Loucy (cell line): Measurements from ENCODE around the gene C16orf54.

ENCODE experiments used
- H2AFZ ChIP-seq: fragments of 200-600 bp; sonication (generic); 2 replicates; pipeline ENCODE4 v1.6.0; 2016; ENCODE audit warnings: antibody characterized with exemption, mild to moderate bottlenecking, low read length, moderate library complexity
- H3F3A ChIP-seq: fragments of 200-600 bp; 2 replicates; pipeline ENCODE4 v1.6.0; 2016; ENCODE audit warnings: antibody characterized with exemption, low read depth, mild to moderate bottlenecking
- H3K27me3 ChIP-seq: fragments of 200-600 bp; sonication (generic); 2 replicates; pipeline ENCODE4 v1.6.1; 2014; ENCODE audit warnings: low read length, mild to moderate bottlenecking; ENCODE audit not compliant: insufficient read depth, poor library complexity, severe bottlenecking
- H3K36me3 ChIP-seq: fragments of 200-600 bp; sonication (generic); 2 replicates; pipeline ENCODE4 v1.6.1; 2016; ENCODE audit warnings: low read length; ENCODE audit not compliant: insufficient read depth
- H3K4me1 ChIP-seq: fragments of 200-600 bp; sonication (generic); 2 replicates; pipeline ENCODE4 v1.5.1; 2014; ENCODE audit warnings: low read length, mild to moderate bottlenecking; ENCODE audit not compliant: insufficient read depth, poor library complexity, severe bottlenecking
- H3K4me2 ChIP-seq: fragments of 200-600 bp; sonication (generic); 2 replicates; pipeline ENCODE4 v1.6.0; 2014; ENCODE audit warnings: antibody characterized with exemption, low read length, low read depth, mild to moderate bottlenecking; ENCODE audit not compliant: poor library complexity, severe bottlenecking
- H3K4me3 ChIP-seq: fragments of 200-600 bp; sonication (generic); 2 replicates; pipeline ENCODE4 v1.5.1; 2014; ENCODE audit warnings: low read length, mild to moderate bottlenecking, mixed read lengths; ENCODE audit not compliant: poor library complexity, severe bottlenecking
- H3K79me2 ChIP-seq: fragments of 200-600 bp; sonication (generic); 2 replicates; pipeline ENCODE4 v1.6.1; 2014; ENCODE audit warnings: low read length; ENCODE audit not compliant: insufficient read depth
- H3K9ac ChIP-seq: fragments of 200-600 bp; sonication (generic); 2 replicates; pipeline ENCODE4 v1.6.0; 2014; ENCODE audit warnings: mild to moderate bottlenecking, low read depth, low read length, moderate library complexity; ENCODE audit not compliant: poor library complexity, severe bottlenecking
- H3K9me2 ChIP-seq: fragments of 200-600 bp; sonication (generic); replicated peaks from 2 replicates; pipeline ENCODE4 v1.6.1; 2016; ENCODE audit warnings: low read depth, low read length, mixed read lengths
- H3K9me3 ChIP-seq: fragments of 200-600 bp; sonication (generic); 2 replicates; pipeline ENCODE4 v1.6.1; 2014; ENCODE audit warnings: mild to moderate bottlenecking, antibody characterized with exemption, low read length, low read depth; ENCODE audit not compliant: insufficient read depth
- H4K20me1 ChIP-seq: fragments of 200-600 bp; sonication (generic); 2 replicates; pipeline ENCODE4 v1.6.0; 2014; ENCODE audit warnings: antibody characterized with exemption, low read length, mild to moderate bottlenecking; ENCODE audit not compliant: insufficient read depth, poor library complexity, severe bottlenecking
- EZH2phosphoT487 ChIP-seq: fragments of 200-600 bp; IDR thresholded peaks from 2 replicates; pipeline ENCODE4 v1.6.1; 2018; ENCODE audit warnings: antibody characterized with exemption, mild to moderate bottlenecking, moderate library complexity, borderline replicate concordance
- TF ChIP-seq, protein P1 (sequence below): fragments of 200-600 bp; sonication (generic); conservative IDR thresholded peaks from 2 replicates; pipeline ENCODE4 v1.5.1; 2014; ENCODE audit warnings: mild to moderate bottlenecking, antibody characterized with exemption, low read length

The C16orf54 gene

DNA sequence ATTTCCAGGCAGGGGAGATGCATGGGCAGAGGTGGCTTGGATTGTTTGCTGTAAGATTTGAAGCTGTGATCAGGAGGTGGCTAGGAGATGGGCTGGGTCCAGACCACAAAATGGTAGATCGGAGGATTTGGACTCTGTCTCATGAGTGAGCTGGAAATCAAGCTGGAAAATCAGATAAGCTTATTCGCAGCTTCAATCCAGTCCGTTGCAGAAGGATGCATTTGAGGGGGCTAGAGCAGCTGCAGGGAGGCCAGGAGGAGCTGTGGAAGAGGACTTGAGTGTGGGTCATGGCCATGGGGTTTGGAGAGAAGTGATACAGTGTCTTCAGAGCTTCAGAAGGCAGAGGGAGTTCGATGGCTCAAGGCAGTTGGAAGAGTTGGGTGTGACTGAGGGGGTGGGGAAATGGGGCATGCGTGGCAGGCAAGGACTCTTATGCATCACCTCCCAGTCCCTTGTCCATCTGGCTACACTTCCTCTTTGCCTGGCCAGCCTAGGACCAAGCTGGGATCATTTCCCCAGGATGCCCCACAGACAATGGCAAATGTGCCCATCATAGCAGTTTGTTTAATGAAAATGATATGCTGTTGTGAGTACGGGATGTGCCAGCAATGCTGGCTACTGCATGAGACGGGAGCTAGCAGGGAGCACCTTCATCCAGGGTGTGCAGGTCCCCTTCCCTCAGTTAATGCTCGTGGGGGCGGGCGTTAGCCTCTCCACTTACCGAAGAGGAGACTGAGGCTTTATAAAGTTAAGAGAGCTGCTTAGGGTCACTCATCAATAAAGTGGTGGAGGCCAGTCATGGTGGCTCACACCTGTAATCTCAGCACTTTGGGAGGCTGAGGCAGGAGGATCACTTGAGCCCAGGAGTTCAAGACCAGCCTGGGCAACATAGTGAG is 46.2 kb downstream of the C16orf54 start:
- Histone ChIP-seq H3K36me3 (peaks cover 20% of the 10 kb centered on the region; the same call in 1 of the 2 replicates), H2AFZ (no peak overlapping the region), H4K20me1 (peaks cover 3% of the 10 kb centered on the region), H3K27me3 (no peaks in the 10 kb centered on the region), H3K9me2 (no peaks in the 10 kb centered on the region), H3K9me3 (no peaks in the 10 kb centered on the region), H3K9ac (no peak overlapping the region), H3K4me1 (peaks cover 20% of the 10 kb centered on the region), H3F3A (no peaks in the 10 kb centered on the region), H3K4me2 (no peak overlapping the region), H3K4me3 (no peak overlapping the region), H3K79me2 (peaks cover 5% of the 10 kb centered on the region; the same call in 1 of the 2 replicates)
- TF ChIP-seq, protein P1, sequence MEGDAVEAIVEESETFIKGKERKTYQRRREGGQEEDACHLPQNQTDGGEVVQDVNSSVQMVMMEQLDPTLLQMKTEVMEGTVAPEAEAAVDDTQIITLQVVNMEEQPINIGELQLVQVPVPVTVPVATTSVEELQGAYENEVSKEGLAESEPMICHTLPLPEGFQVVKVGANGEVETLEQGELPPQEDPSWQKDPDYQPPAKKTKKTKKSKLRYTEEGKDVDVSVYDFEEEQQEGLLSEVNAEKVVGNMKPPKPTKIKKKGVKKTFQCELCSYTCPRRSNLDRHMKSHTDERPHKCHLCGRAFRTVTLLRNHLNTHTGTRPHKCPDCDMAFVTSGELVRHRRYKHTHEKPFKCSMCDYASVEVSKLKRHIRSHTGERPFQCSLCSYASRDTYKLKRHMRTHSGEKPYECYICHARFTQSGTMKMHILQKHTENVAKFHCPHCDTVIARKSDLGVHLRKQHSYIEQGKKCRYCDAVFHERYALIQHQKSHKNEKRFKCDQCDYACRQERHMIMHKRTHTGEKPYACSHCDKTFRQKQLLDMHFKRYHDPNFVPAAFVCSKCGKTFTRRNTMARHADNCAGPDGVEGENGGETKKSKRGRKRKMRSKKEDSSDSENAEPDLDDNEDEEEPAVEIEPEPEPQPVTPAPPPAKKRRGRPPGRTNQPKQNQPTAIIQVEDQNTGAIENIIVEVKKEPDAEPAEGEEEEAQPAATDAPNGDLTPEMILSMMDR = no peak
- no peak for TF ChIP-seq EZH2phosphoT487

DNA sequence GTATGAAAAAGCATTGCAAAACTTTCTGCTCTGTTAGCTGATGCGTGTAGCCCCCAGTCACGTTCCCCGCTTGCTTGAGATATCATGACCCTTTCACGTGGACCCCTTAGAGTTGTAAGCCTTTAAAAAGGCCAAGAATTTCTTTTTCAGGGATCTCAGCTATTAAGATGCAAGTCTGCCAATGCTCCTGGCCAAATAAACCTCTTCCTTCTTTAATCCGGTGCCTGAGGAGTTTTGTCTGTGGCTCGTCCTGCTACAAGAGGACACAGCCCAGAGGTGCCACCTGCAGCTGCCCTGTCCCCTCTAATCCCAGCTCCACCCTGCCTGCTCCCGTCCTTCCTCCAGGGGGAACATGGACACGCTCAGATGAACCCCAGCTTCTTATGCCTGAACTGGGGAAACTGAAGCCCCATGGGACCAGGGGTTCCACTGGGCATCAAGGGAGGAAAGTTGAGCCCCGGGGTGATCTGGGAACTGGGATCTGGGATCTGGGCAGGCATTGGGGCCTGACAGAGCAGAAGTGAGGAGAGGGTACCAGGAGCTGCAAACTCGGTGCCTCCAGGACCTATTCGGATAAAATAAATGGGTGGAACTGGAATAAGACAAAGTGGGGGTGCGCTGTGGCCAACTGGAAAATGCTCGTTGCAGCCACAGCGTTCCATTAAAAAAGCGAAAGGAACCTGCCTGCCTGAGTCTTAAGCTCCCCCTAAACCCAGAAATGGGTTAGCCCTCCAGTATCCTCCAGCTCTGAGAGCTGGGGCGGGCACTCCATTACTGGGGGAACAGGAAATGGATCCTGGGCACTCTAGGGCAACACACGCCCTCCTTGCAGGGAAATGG is 47.1 kb downstream of the C16orf54 start:
- H3K4me1 ChIP-seq = peaks cover 20% of the 10 kb centered on the region
- no peak overlapping the region for H3K4me3 ChIP-seq
- TF ChIP-seq, protein P1 = no peak
- TF ChIP-seq EZH2phosphoT487 = no peak
- no peaks in the 10 kb centered on the region for H3K9me3 ChIP-seq
- H3K9me2 ChIP-seq = no peaks in the 10 kb centered on the region
- no peak overlapping the region for H3K4me2 ChIP-seq
- no peaks in the 10 kb centered on the region for H3K27me3 ChIP-seq
- no peak overlapping the region for H3K9ac ChIP-seq
- peaks cover 6% of the 10 kb centered on the region for H4K20me1 ChIP-seq
- no peaks in the 10 kb centered on the region for H3F3A ChIP-seq
- H3K79me2 ChIP-seq = peaks cover 14% of the 10 kb centered on the region
- H3K36me3 ChIP-seq = peaks cover 21% of the 10 kb centered on the region; the same call in 1 of the 2 replicates
- H2AFZ ChIP-seq = no peak overlapping the region

GRCh38 chr16:29698042-29698441 is 47.7 kb downstream of the C16orf54 start:
- Histone ChIP-seq H4K20me1 (peaks cover 6% of the 10 kb centered on the region), H3K27me3 (no peaks in the 10 kb centered on the region), H3K4me1 (peaks cover 20% of the 10 kb centered on the region), H3K36me3 (peaks cover 21% of the 10 kb centered on the region; the same call in 1 of the 2 replicates), H3K4me2 (no peak overlapping the region), H2AFZ (no peak overlapping the region), H3K9me2 (no peaks in the 10 kb centered on the region), H3K9me3 (no peaks in the 10 kb centered on the region), H3K79me2 (peaks cover 18% of the 10 kb centered on the region), H3F3A (no peaks in the 10 kb centered on the region), H3K9ac (no peak overlapping the region), H3K4me3 (no peak overlapping the region)
- TF ChIP-seq, protein P1 = no peak
- no peak for TF ChIP-seq EZH2phosphoT487
